ENCODE results near the gene SERTAD2.

GRCh38 chr2:64605026-64605471, 48.7 kb downstream of the SERTAD2 start:
- TF ChIP-seq CTCF (IDR thresholded peaks at IDR 0.05) (no peak), EP300 (IDR thresholded peaks at IDR 0.05) (no peak), POLR2A (IDR thresholded peaks at IDR 0.05) (no peak)
